DOHH2 (cell line): ENCODE measurements around the gene AGER.

Source experiments
- CTCF ChIP-seq: fragments of 200-600 bp; sonication (generic); IDR thresholded peaks from one replicate; pipeline ENCODE4 v1.5.1; 2014; ENCODE audit warnings: antibody characterized with exemption, mild to moderate bottlenecking, low read depth, low read length; ENCODE audit not compliant: poor library complexity, severe bottlenecking
- EZH2phosphoT487 ChIP-seq: fragments of 200-600 bp; sonication (generic); IDR thresholded peaks from 2 replicates; pipeline ENCODE4 v1.6.1; 2017; ENCODE audit warnings: borderline replicate concordance, mild to moderate bottlenecking, antibody characterized with exemption, low read length, moderate library complexity, mixed read lengths

GRCh38 chr6:32202186-32202585 lies 18.1 kb upstream of the AGER start:
- TF ChIP-seq CTCF (no peak), EZH2phosphoT487 (no peak)
